ENCODE results near the gene FRY.

DNA sequence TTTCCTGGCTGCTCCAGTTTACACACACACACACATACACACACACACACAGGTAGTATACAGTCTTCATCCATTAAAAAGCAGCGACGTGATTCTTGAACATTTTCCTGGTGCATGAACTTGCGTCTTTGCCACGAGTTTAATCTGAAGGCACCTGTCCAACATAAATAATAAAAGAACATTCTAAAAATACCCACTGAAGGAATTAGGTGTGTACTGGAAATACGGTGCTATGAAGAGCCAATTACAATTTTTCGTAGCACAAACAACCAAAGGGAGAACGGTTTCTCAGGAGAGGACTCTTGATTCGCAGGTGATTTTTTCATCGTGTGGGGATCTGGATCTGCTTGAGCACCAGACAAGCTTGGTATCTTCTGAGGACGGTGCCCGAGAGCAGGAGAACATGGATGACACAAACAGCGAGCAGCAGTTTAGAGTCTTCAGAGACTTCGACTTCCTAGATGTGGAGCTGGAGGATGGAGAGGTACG, 222.4 kb downstream of the FRY start:
- TF ChIP-seq, protein P1, sequence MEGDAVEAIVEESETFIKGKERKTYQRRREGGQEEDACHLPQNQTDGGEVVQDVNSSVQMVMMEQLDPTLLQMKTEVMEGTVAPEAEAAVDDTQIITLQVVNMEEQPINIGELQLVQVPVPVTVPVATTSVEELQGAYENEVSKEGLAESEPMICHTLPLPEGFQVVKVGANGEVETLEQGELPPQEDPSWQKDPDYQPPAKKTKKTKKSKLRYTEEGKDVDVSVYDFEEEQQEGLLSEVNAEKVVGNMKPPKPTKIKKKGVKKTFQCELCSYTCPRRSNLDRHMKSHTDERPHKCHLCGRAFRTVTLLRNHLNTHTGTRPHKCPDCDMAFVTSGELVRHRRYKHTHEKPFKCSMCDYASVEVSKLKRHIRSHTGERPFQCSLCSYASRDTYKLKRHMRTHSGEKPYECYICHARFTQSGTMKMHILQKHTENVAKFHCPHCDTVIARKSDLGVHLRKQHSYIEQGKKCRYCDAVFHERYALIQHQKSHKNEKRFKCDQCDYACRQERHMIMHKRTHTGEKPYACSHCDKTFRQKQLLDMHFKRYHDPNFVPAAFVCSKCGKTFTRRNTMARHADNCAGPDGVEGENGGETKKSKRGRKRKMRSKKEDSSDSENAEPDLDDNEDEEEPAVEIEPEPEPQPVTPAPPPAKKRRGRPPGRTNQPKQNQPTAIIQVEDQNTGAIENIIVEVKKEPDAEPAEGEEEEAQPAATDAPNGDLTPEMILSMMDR (conservative IDR thresholded peaks at IDR 0.05) = no peak
- no peak for TF ChIP-seq EZH2 (IDR thresholded peaks at IDR 0.05; ENCODE audit: low read depth)

Measured in PC-9 (cell line).